ENCODE measurements around the gene DGKI.

DGKI gene

GRCh38 chr7:137684776-137685175 lies 162.0 kb downstream of the DGKI start:
- FAIRE-seq: no peak

- no peak for FAIRE-seq
Observed at GRCh38 chr7:137684316-137684715, 162.5 kb downstream of the DGKI start.

GRCh38 chr7:137682596-137682995 lies 164.2 kb downstream of the DGKI start:
- no peak for FAIRE-seq

GRCh38 chr7:137681657-137682562 lies 164.9 kb downstream of the DGKI start:
- peak; percentile 68 for FAIRE-seq

GRCh38 chr7:137674551-137675409 lies 172.0 kb downstream of the DGKI start:
- no peak for FAIRE-seq

- no peak for FAIRE-seq
Observed at GRCh38 chr7:137674048-137674447, 172.7 kb downstream of the DGKI start.

GRCh38 chr7:137671920-137672319 lies 174.9 kb downstream of the DGKI start:
- FAIRE-seq: no peak

GRCh38 chr7:137670222-137671064 lies 176.3 kb downstream of the DGKI start:
- FAIRE-seq: no peak

- no peak for FAIRE-seq
Observed at GRCh38 chr7:137669706-137670105, 177.1 kb downstream of the DGKI start.

GRCh38 chr7:137668404-137668803 lies 178.4 kb downstream of the DGKI start:
- FAIRE-seq: no peak

- FAIRE-seq: no peak
Observed at GRCh38 chr7:137667633-137668387, 179.0 kb downstream of the DGKI start.

GRCh38 chr7:137664846-137665245 lies 181.9 kb downstream of the DGKI start:
- FAIRE-seq: no peak

GRCh38 chr7:137661634-137662033 lies 185.1 kb downstream of the DGKI start:
- no peak for FAIRE-seq

- FAIRE-seq: no peak
Observed at GRCh38 chr7:137658190-137658900, 188.4 kb downstream of the DGKI start.

GRCh38 chr7:137657476-137658189 lies 189.1 kb downstream of the DGKI start:
- FAIRE-seq: no peak

- FAIRE-seq: no peak
Observed at GRCh38 chr7:137656850-137657232, 189.9 kb downstream of the DGKI start.

- peak; percentile 60 for FAIRE-seq
Observed at GRCh38 chr7:137656227-137656849, 190.4 kb downstream of the DGKI start.

GRCh38 chr7:137655804-137656203 lies 191.0 kb downstream of the DGKI start:
- FAIRE-seq: no peak

- FAIRE-seq: no peak
Observed at GRCh38 chr7:137652721-137653120, 194.1 kb downstream of the DGKI start.

Data from endometrium (tissue), 2 donors.